Prostate gland (tissue), 2 donors: ENCODE data around the gene TMUB1.

Source experiments
- POLR2AphosphoS5 ChIP-seq: sonication (generic); formaldehyde crosslinking; IDR thresholded peaks from one replicate; pipeline ENCODE4 v1.6.1; 2017; ENCODE audit warnings: antibody characterized with exemption
- TF ChIP-seq, protein P1 (sequence below), 4 experiments: fragments of 200-600 bp in 2 of 4; fragments of 450-650 bp in 2 of 4; sonication (generic) in 2 of 4; IDR thresholded peaks; 1 replicate in 3 of 4; 2 replicates in 1 of 4; pipeline ENCODE4 v1.5.1; 2016 to 2019; ENCODE audit warnings: antibody characterized with exemption in 4 of 4, mild to moderate bottlenecking in 2 of 4, moderate library complexity in 2 of 4

GRCh38 chr7:151116603-151117440 lies 33.5 kb upstream of the TMUB1 start:
- TF ChIP-seq, protein P1, sequence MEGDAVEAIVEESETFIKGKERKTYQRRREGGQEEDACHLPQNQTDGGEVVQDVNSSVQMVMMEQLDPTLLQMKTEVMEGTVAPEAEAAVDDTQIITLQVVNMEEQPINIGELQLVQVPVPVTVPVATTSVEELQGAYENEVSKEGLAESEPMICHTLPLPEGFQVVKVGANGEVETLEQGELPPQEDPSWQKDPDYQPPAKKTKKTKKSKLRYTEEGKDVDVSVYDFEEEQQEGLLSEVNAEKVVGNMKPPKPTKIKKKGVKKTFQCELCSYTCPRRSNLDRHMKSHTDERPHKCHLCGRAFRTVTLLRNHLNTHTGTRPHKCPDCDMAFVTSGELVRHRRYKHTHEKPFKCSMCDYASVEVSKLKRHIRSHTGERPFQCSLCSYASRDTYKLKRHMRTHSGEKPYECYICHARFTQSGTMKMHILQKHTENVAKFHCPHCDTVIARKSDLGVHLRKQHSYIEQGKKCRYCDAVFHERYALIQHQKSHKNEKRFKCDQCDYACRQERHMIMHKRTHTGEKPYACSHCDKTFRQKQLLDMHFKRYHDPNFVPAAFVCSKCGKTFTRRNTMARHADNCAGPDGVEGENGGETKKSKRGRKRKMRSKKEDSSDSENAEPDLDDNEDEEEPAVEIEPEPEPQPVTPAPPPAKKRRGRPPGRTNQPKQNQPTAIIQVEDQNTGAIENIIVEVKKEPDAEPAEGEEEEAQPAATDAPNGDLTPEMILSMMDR (IDR thresholded peaks at IDR 0.05) = no peak
- no peak for TF ChIP-seq POLR2AphosphoS5
